Small intestine (tissue), 7 donors: ENCODE results near the gene CPPED1. TPM values are rescaled to one million over a fixed set of nuclear protein-coding genes. Genes with fewer than 3 reads are reported as not detected.

Experiments used
- DNase-seq, 2 donors: peaks; one replicate each; pipeline versions ENCODE4 v3.0.0 to v3.0.0-alpha.2; 2013
- FAIRE-seq: peaks from 2 replicates; lab custom pipeline; 2012; peaks lifted over from hg19 to GRCh38; lab: Jason Lieb, UNC
- H3K27ac ChIP-seq, 3 donors: one replicate each; pipeline ENCODE4 v1.5.1; 2013; ENCODE audit warnings: low read length in 2 of 3, mild to moderate bottlenecking in 2 of 3, control low read depth in 1 of 3, inconsistent platforms in 1 of 3, low read depth in 1 of 3, moderate library complexity in 1 of 3
- H3K27me3 ChIP-seq, 3 donors: one replicate each; pipeline ENCODE4 v1.6.1; 2013; ENCODE audit warnings: low read length in 3 of 3, inconsistent platforms in 1 of 3; ENCODE audit not compliant: control insufficient read depth in 3 of 3, insufficient read depth in 3 of 3
- H3K36me3 ChIP-seq, 3 donors: one replicate each; pipeline ENCODE4 v1.6.1; 2013; ENCODE audit warnings: low read length in 3 of 3, inconsistent platforms in 1 of 3, low read depth in 1 of 3, mild to moderate bottlenecking in 1 of 3, moderate library complexity in 1 of 3; ENCODE audit not compliant: control insufficient read depth in 3 of 3, insufficient read depth in 2 of 3
- H3K4me1 ChIP-seq, 3 donors: one replicate each; pipeline ENCODE4 v1.6.1; 2013; ENCODE audit warnings: low read length in 2 of 3, inconsistent platforms in 1 of 3, low read depth in 1 of 3, mild to moderate bottlenecking in 1 of 3, moderate library complexity in 1 of 3; ENCODE audit not compliant: control insufficient read depth in 3 of 3, insufficient read depth in 2 of 3
- H3K4me3 ChIP-seq, 3 donors: one replicate each; pipeline ENCODE4 v1.5.1; 2013; ENCODE audit warnings: low read length in 3 of 3, control low read depth in 1 of 3, inconsistent platforms in 1 of 3, low read depth in 1 of 3, mild to moderate bottlenecking in 1 of 3, moderate library complexity in 1 of 3
- H3K9me3 ChIP-seq, 2 donors: one replicate each; pipeline ENCODE4 v1.6.1; 2013; ENCODE audit warnings: low read depth in 1 of 2, low read length in 1 of 2; ENCODE audit not compliant: control insufficient read depth in 2 of 2, insufficient read depth in 1 of 2
- WGBS, 3 donors: extraction: QIAGEN DNeasy Blood & Tissue Kit; methylation state at CpG; one replicate each; pipeline ENCODE4 v1.1.7; 2013; 5-methylcytosine and 5-hydroxymethylcytosine counted together
- polyA plus RNA-seq, 4 donors: library from polyadenylated mRNA; stranded (reverse) in 3 of 4; unstranded in 1 of 4; fragments of 200-250 nt in 3 of 4; fragments of 120-200 nt in 1 of 4; gene quantifications; one replicate each; pipeline versions ENCODE4 v1.2.1 to v1.2.3, GENCODE V29; 2013
- donor health status: healthy with polysubstance abuse.
- donor health status: control.
- donor health status: control.
- donor health status: Bipolar disorder and iron deficiency.
- donor health status: healthy.

CPPED1 gene
- polyA plus RNA-seq, 4 donors, result 15.7 to 34.0 (median 26.9) TPM

- Histone ChIP-seq H3K36me3 (no peaks in the 10 kb centered on the region), H3K9me3 (no peaks in the 10 kb centered on the region), H3K4me1 (peaks cover 0 to 22% (median 0%) of the 10 kb centered on the region in 3 donors), H3K27me3 (no peaks in the 10 kb centered on the region), H3K4me3 (no peak overlapping the region), H3K27ac (peak overlapping the region in 2 of 3 donors; percentile 55 to 79)
- DNase-seq, result no peak
- FAIRE-seq, result no peak
- 76 to 83% (median 80%) methylated on average over 14 of the region's 14 CpGs for WGBS, 3 donors
Observed at GRCh38 chr16:12613992-12614661, 189.6 kb downstream of the CPPED1 start.

- Histone ChIP-seq H3K27me3 (no peaks in the 10 kb centered on the region), H3K27ac (peak overlapping the region in 2 of 3 donors; percentile 55 to 79), H3K9me3 (no peaks in the 10 kb centered on the region), H3K4me1 (peaks cover 0 to 22% (median 0%) of the 10 kb centered on the region in 3 donors), H3K4me3 (no peak overlapping the region), H3K36me3 (no peaks in the 10 kb centered on the region)
- DNase-seq (peak; percentile 81 to 86), FAIRE-seq (no peak)
- WGBS, 3 donors, result 15 to 34% (median 25%) methylated on average over 15 of the region's 15 CpGs
Observed at GRCh38 chr16:12613131-12613991, 190.3 kb downstream of the CPPED1 start.

- Histone ChIP-seq H3K27me3 (no peaks in the 10 kb centered on the region), H3K27ac (peak overlapping the region in 2 of 3 donors; percentile 37 to 79), H3K4me1 (peaks cover 0 to 22% (median 0%) of the 10 kb centered on the region in 3 donors), H3K36me3 (no peaks in the 10 kb centered on the region), H3K9me3 (no peaks in the 10 kb centered on the region), H3K4me3 (no peak overlapping the region)
- peak; percentile 78 to 79 for DNase-seq
- 20 to 60% (median 40%) methylated on average over 9 of the region's 9 CpGs for whole genome bisulfite sequencing, 3 donors
- no peak for FAIRE-seq
Observed at GRCh38 chr16:12612598-12613101, 191.0 kb downstream of the CPPED1 start.

GRCh38 chr16:12611916-12612597, 191.6 kb downstream of the CPPED1 start:
- 87 to 88% (median 87%) methylated on average over 10 of the region's 10 CpGs for WGBS, 3 donors
- peak overlapping the region in 2 of 3 donors; percentile 13 to 79 for H3K27ac ChIP-seq

GRCh38 chr16:12611006-12611477, 192.6 kb downstream of the CPPED1 start:
- FAIRE-seq, result no peak
- no peaks in the 10 kb centered on the region for H3K27me3 ChIP-seq
- peaks cover 0 to 22% (median 0%) of the 10 kb centered on the region in 3 donors for H3K4me1 ChIP-seq
- no peaks in the 10 kb centered on the region for H3K36me3 ChIP-seq
- H3K4me3 ChIP-seq, result no peak overlapping the region
- 59 to 80% (median 60%) methylated on average over 4 of the region's 4 CpGs for WGBS, 3 donors
- no peak for DNase-seq
- H3K9me3 ChIP-seq, result no peaks in the 10 kb centered on the region
- H3K27ac ChIP-seq, result no peak overlapping the region

More at GRCh38 chr16:12611916-12612597, 191.6 kb downstream of the CPPED1 start:
- Histone ChIP-seq H3K4me1 (peaks cover 0 to 22% (median 0%) of the 10 kb centered on the region in 3 donors), H3K4me3 (no peak overlapping the region), H3K9me3 (no peaks in the 10 kb centered on the region), H3K36me3 (no peaks in the 10 kb centered on the region), H3K27me3 (no peaks in the 10 kb centered on the region)
- DNase-seq, result no peak
- no peak for FAIRE-seq

GRCh38 chr16:12609937-12610699, 193.6 kb downstream of the CPPED1 start:
- Histone ChIP-seq H3K9me3 (no peaks in the 10 kb centered on the region), H3K4me3 (no peak overlapping the region), H3K4me1 (peaks cover 0 to 22% (median 0%) of the 10 kb centered on the region in 3 donors), H3K27me3 (no peaks in the 10 kb centered on the region), H3K36me3 (no peaks in the 10 kb centered on the region), H3K27ac (no peak overlapping the region)
- FAIRE-seq (no peak), DNase-seq (no peak)
- 86 to 92% (median 90%) methylated on average over 8 of the region's 8 CpGs for WGBS, 3 donors
